Mononuclear cell (primary cell): ENCODE measurements around the gene GPC5. TPM values are rescaled to one million over a fixed set of nuclear protein-coding genes. Genes with fewer than 3 reads are reported as not detected.
"Not testable (repeated sequence)": the region's sequence is repeated elsewhere in the genome, so short reads cannot be mapped to it uniquely, and the experiment has no call there.

ENCODE experiments used
- H3K27me3 ChIP-seq: 2 replicates; pipeline ENCODE4 v1.6.0; 2011; ENCODE audit warnings: low read length, control low read depth; ENCODE audit not compliant: insufficient read depth
- H3K4me1 ChIP-seq: 2 replicates; pipeline ENCODE4 v1.5.1; 2011; ENCODE audit warnings: mild to moderate bottlenecking, low read length, control low read depth; ENCODE audit not compliant: insufficient read depth
- H3K4me3 ChIP-seq: 2 replicates; pipeline ENCODE4 v1.5.1; 2011; ENCODE audit warnings: mild to moderate bottlenecking, low read length, moderate library complexity
- H3K9me3 ChIP-seq: 2 replicates; pipeline ENCODE4 v1.5.1; 2011; ENCODE audit warnings: low read depth, mild to moderate bottlenecking, control low read depth, low read length
- total RNA-seq: library from RNA; depleted of rRNA; stranded (reverse); fragments of >200 nt; gene quantifications from one replicate; pipeline ENCODE4 v1.2.3, GENCODE V29; 2012

GPC5 gene
- total RNA-seq: 0.21 TPM

GRCh38 chr13:91398413-91399188, at the start of gene GPC5:
Gene GPC5, plus strand, starts transcription at chr13:91398621.
- peaks cover 15% of the 10 kb centered on the region for H3K4me1 ChIP-seq
- H3K4me3 ChIP-seq: peak within 1 kb of the TSS; percentile 26
- no peaks in the 10 kb centered on the region for H3K9me3 ChIP-seq
- peaks cover 71% of the 10 kb centered on the region for H3K27me3 ChIP-seq

GRCh38 chr13:91348906-91349435, 49.5 kb upstream of the GPC5 start:
- Histone ChIP-seq H3K9me3 (no peaks in the 10 kb centered on the region), H3K4me1 (peaks cover 17% of the 10 kb centered on the region), H3K4me3 (peak overlapping the region; percentile 74)

GRCh38 chr13:91349992-91350911, 48.2 kb upstream of the GPC5 start:
- H3K4me3 ChIP-seq: no peak overlapping the region
- no peaks in the 10 kb centered on the region for H3K9me3 ChIP-seq
- H3K27me3 ChIP-seq: peaks cover 4% of the 10 kb centered on the region

More at GRCh38 chr13:91348906-91349435, 49.5 kb upstream of the GPC5 start:
- H3K27me3 ChIP-seq: peaks cover 4% of the 10 kb centered on the region

GRCh38 chr13:91351123-91351522, 47.3 kb upstream of the GPC5 start:
- peaks cover 17% of the 10 kb centered on the region for H3K4me1 ChIP-seq
- no peaks in the 10 kb centered on the region for H3K27me3 ChIP-seq
- H3K9me3 ChIP-seq: no peaks in the 10 kb centered on the region
- H3K4me3 ChIP-seq: no peak overlapping the region

More at GRCh38 chr13:91349992-91350911, 48.2 kb upstream of the GPC5 start:
- peaks cover 17% of the 10 kb centered on the region for H3K4me1 ChIP-seq

GRCh38 chr13:91351980-91352379, 46.4 kb upstream of the GPC5 start:
- H3K27me3 ChIP-seq: no peaks in the 10 kb centered on the region
- no peaks in the 10 kb centered on the region for H3K9me3 ChIP-seq
- peaks cover 13% of the 10 kb centered on the region for H3K4me1 ChIP-seq
- H3K4me3 ChIP-seq: no peak overlapping the region

GRCh38 chr13:91352891-91353290, 45.5 kb upstream of the GPC5 start:
- H3K9me3 ChIP-seq, H3K27me3 ChIP-seq, H3K4me3 ChIP-seq: not testable (repeated sequence)
- H3K4me1 ChIP-seq: peaks cover 10% of the 10 kb centered on the region

GRCh38 chr13:91353494-91353893, 44.9 kb upstream of the GPC5 start:
- no peak overlapping the region for H3K4me3 ChIP-seq
- H3K27me3 ChIP-seq: no peaks in the 10 kb centered on the region
- H3K9me3 ChIP-seq: no peaks in the 10 kb centered on the region
- peaks cover 10% of the 10 kb centered on the region for H3K4me1 ChIP-seq

GRCh38 chr13:91355099-91355825, 43.2 kb upstream of the GPC5 start:
- Histone ChIP-seq H3K27me3 (no peaks in the 10 kb centered on the region), H3K4me1 (peaks cover 3% of the 10 kb centered on the region), H3K9me3 (no peaks in the 10 kb centered on the region), H3K4me3 (no peak overlapping the region)

- Histone ChIP-seq H3K9me3 (no peaks in the 10 kb centered on the region), H3K27me3 (no peaks in the 10 kb centered on the region), H3K4me3 (no peak overlapping the region), H3K4me1 (no peaks in the 10 kb centered on the region)
Observed at GRCh38 chr13:91355826-91356710, 42.4 kb upstream of the GPC5 start.

GRCh38 chr13:91356919-91357612, 41.4 kb upstream of the GPC5 start:
- no peaks in the 10 kb centered on the region for H3K4me1 ChIP-seq
- H3K4me3 ChIP-seq: no peak overlapping the region
- H3K27me3 ChIP-seq: no peaks in the 10 kb centered on the region
- no peaks in the 10 kb centered on the region for H3K9me3 ChIP-seq

GRCh38 chr13:91357613-91358386, 40.6 kb upstream of the GPC5 start:
- no peak overlapping the region for H3K4me3 ChIP-seq
- no peaks in the 10 kb centered on the region for H3K27me3 ChIP-seq
- H3K4me1 ChIP-seq: no peaks in the 10 kb centered on the region
- no peaks in the 10 kb centered on the region for H3K9me3 ChIP-seq

GRCh38 chr13:91358387-91358782, 40.0 kb upstream of the GPC5 start:
- Histone ChIP-seq H3K27me3 (no peaks in the 10 kb centered on the region), H3K4me3 (no peak overlapping the region), H3K4me1 (no peaks in the 10 kb centered on the region), H3K9me3 (no peaks in the 10 kb centered on the region)

- H3K4me3 ChIP-seq: no peak overlapping the region
- H3K4me1 ChIP-seq: no peaks in the 10 kb centered on the region
- H3K9me3 ChIP-seq: no peaks in the 10 kb centered on the region
- H3K27me3 ChIP-seq: no peaks in the 10 kb centered on the region
Observed at GRCh38 chr13:91359111-91359510, 39.3 kb upstream of the GPC5 start.
